Endothelial cell (in vitro differentiated cells): ENCODE data around the gene NHEJ1. TPM values are rescaled to one million over a fixed set of nuclear protein-coding genes. Genes with fewer than 3 reads are reported as not detected.

ENCODE experiments used
- DNase-seq: peaks from one replicate; pipeline ENCODE4 v3.0.0; 2021; ENCODE audit warnings: low spot score
- H3K27ac Mint-ChIP-seq: one replicate; pipeline ENCODE4 v1.8.0; 2021; ENCODE audit warnings: mixed read lengths, inconsistent platforms; ENCODE audit not compliant: unreplicated experiment
- H3K27me3 Mint-ChIP-seq: one replicate; pipeline ENCODE4 v1.8.0; 2021; ENCODE audit warnings: mild to moderate bottlenecking, moderate library complexity, mixed read lengths, inconsistent platforms; ENCODE audit not compliant: unreplicated experiment
- H3K36me3 Mint-ChIP-seq: one replicate; pipeline ENCODE4 v1.8.0; 2021; ENCODE audit warnings: mild to moderate bottlenecking, low read depth, mixed read lengths, inconsistent platforms; ENCODE audit not compliant: unreplicated experiment
- H3K4me1 Mint-ChIP-seq: one replicate; pipeline ENCODE4 v1.8.0; 2021; ENCODE audit warnings: mild to moderate bottlenecking, mixed read lengths, inconsistent platforms; ENCODE audit not compliant: unreplicated experiment
- H3K4me3 Mint-ChIP-seq: one replicate; pipeline ENCODE4 v1.8.0; 2021; ENCODE audit warnings: mild to moderate bottlenecking, mixed read lengths, inconsistent platforms; ENCODE audit not compliant: unreplicated experiment
- H3K9me3 Mint-ChIP-seq: one replicate; pipeline ENCODE4 v1.8.0; 2021; ENCODE audit warnings: mixed read lengths, inconsistent platforms; ENCODE audit not compliant: unreplicated experiment
- total RNA-seq: library from RNA; stranded (reverse); fragmentation: NEBNext Ultra II Directional; extraction: Animal tissue kit (Norgen Biotek cat#: 25700); gene quantifications from one replicate; pipeline ENCODE4 v1.2.1, GENCODE V29; 2021; ENCODE audit not compliant: unreplicated experiment
- TF ChIP-seq, protein P1 (sequence below): fragments of 200-600 bp; sonication (generic); IDR thresholded peaks from one replicate; pipeline ENCODE4 v1.5.0; 2021; ENCODE audit warnings: antibody characterized with exemption; ENCODE audit not compliant: unreplicated experiment

NHEJ1 gene
- total RNA-seq, 1 donor from 2014 or later, result 11.1 TPM

DNA sequence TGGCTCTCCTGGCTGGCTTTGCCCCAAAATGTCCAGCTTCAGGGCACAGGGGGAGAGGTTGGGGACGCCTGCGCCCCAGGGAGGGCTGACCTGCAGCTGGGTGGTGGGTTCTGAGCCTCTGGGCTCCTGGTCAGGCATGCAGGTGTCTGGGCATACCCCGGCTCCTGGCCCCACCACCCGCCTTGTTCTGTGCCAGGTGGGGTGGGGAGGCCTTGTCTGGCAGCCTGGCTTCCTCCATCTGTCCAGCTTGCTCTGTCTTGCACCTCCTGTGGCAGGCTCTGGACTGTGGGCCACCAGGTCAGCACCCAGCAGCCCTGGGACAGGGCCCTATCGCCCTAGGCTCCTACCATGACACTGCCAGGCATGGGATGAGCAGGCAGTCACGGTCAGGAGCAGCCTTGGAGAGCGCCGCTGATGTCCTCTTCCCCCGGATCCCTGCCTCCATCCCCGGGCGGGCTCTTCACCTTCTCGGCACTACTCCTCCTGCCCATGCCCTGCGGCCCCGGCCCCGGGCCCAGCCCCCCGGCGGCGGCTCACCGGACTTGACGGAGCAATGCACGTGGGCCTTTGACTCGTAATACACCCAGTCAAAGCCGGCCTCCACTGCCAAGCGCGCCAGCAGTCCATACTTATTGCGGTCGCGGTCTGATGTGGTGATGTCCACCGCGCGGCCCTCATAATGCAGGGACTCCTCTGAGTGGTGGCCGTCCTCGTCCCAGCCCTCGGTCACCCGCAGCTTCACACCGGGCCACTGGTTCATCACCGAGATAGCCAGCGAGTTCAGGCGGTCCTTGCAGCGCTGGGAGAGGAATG is 103.5 kb downstream of the NHEJ1 start:
- Mint-ChIP-seq H3K4me1 (peaks cover 4% of the 10 kb centered on the region), H3K27me3 (peaks cover 27% of the 10 kb centered on the region), H3K27ac (no peak overlapping the region), H3K4me3 (no peak overlapping the region), H3K9me3 (no peaks in the 10 kb centered on the region), H3K36me3 (peaks cover 3% of the 10 kb centered on the region)
- peak; percentile 16 for DNase-seq
- TF ChIP-seq, protein P1, sequence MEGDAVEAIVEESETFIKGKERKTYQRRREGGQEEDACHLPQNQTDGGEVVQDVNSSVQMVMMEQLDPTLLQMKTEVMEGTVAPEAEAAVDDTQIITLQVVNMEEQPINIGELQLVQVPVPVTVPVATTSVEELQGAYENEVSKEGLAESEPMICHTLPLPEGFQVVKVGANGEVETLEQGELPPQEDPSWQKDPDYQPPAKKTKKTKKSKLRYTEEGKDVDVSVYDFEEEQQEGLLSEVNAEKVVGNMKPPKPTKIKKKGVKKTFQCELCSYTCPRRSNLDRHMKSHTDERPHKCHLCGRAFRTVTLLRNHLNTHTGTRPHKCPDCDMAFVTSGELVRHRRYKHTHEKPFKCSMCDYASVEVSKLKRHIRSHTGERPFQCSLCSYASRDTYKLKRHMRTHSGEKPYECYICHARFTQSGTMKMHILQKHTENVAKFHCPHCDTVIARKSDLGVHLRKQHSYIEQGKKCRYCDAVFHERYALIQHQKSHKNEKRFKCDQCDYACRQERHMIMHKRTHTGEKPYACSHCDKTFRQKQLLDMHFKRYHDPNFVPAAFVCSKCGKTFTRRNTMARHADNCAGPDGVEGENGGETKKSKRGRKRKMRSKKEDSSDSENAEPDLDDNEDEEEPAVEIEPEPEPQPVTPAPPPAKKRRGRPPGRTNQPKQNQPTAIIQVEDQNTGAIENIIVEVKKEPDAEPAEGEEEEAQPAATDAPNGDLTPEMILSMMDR, result no peak

DNA sequence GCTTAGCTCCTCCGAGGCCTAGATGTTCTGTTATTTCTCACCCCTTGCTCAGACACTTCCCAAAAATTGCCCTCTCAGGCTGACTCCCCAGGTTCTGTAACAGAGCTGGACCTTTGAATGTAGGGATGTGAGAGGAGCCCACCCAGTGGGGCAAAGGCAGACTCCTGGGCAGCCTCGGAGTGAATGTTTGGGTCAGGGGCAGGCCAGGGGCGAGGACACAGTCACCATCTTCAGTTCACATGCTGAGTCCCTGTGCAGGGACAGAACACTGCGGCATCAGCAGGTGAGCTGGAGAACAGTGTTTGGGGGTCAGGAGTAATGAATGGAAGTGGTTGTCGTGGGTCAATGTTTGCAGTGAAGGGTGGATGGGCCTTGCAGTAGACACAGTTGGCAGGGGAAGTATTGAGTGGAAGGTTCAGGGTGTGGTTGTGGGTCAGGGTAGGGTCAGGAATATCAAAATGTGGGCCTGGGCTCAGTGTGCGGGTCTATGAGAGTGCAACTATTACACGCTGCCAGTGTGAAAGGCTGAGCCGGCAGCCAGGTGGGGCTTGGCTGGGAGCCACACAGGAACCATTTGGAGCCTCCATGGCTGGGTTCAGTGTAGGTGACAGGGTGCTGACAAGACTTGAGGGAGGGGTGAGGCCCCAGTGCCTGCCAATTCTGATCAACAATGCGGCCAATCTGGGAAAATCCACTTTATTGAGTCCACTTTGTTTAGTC is 104.3 kb downstream of the NHEJ1 start:
- Mint-ChIP-seq H3K9me3 (no peaks in the 10 kb centered on the region), H3K4me3 (peak overlapping the region; percentile 7), H3K36me3 (peaks cover 3% of the 10 kb centered on the region), H3K27me3 (peaks cover 22% of the 10 kb centered on the region), H3K4me1 (peaks cover 1% of the 10 kb centered on the region), H3K27ac (no peak overlapping the region)
- TF ChIP-seq, protein P1, result no peak
- DNase-seq, result no peak

DNA sequence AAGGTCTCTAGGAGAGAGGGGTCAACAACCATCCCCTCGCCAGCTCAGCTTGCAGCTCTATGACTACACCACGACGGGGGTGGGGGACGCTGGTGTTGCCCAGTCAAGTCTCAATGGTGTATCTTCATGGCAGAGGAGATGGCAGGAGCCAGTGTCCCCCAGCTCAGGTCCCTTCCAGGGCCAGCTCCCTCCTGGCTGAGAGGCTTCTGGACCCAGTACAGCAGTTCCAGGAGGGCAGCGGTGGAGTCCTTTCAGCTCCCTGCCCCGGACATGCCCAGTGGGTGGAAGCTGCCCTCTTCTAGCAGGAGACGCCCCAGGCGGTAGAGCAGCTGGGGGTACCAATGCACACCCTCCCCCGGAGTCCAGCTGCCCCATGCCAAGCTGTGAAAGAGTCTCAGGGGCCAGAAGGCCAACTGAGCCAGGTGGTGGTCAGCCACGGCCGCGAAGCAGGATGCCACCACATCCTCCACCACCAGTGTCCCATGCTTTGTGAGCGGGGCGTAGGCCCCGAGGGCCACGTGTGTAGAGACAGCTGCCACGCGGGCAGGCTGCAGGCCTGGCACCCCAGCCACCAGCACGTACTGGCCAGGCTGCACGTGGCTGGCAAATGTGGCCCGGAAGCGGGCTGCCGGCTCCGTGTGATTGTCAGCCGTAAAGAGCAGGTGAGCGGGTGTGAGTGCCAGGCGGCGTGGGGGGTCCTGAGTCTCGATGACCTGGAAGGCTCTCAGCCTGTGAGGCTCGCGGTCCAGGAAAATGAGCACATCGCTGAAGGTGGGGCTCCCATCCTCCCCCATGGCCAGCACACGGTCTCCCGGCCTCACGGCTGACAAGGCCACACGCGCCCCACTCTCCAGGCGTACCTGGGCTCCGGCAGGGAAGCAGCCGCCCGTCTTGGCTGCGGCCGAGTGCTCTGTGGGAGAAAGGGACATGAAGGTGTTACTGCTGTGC is 105.4 kb downstream of the NHEJ1 start:
- no peaks in the 10 kb centered on the region for H3K9me3 Mint-ChIP-seq
- no peak overlapping the region for H3K27ac Mint-ChIP-seq
- TF ChIP-seq, protein P1, result no peak
- no peak overlapping the region for H3K4me3 Mint-ChIP-seq
- H3K27me3 Mint-ChIP-seq, result peaks cover 22% of the 10 kb centered on the region
- H3K36me3 Mint-ChIP-seq, result peaks cover 3% of the 10 kb centered on the region
- H3K4me1 Mint-ChIP-seq, result no peaks in the 10 kb centered on the region
- no peak for DNase-seq

DNA sequence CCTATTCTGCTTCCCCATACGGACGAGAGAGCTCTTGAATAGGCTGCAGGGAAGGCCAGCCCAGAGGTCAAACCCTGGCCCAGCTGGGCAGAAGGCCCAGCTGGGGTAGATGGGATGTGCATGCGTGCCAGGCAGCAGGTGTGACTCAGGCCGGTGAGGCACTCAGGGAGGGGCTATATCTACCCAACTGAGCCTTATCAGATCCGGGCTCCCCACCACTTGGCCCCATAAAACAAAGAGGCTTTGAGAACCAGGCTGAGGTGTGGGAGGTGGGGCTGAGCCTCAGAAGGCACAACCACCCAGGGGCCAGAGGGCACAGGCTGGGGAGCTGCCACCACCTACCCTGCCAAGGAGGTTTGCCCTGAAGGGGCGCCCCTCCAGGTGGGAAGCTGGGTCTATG is 111.3 kb downstream of the NHEJ1 start:
- DNase-seq, result no peak
- TF ChIP-seq, protein P1, result no peak
- H3K4me3 Mint-ChIP-seq, result no peak overlapping the region
- H3K36me3 Mint-ChIP-seq, result peaks cover 4% of the 10 kb centered on the region
- H3K27me3 Mint-ChIP-seq, result peaks cover 4% of the 10 kb centered on the region
- H3K9me3 Mint-ChIP-seq, result no peaks in the 10 kb centered on the region
- no peaks in the 10 kb centered on the region for H3K4me1 Mint-ChIP-seq
- no peak overlapping the region for H3K27ac Mint-ChIP-seq
